SW480 (cell line): ENCODE measurements around the gene TOMM5.

ENCODE experiments used
- DNase-seq: peaks from one replicate; pipeline ENCODE4 v3.0.0-alpha.2; 2016; ENCODE audit warnings: low spot score

TOMM5 gene

DNA sequence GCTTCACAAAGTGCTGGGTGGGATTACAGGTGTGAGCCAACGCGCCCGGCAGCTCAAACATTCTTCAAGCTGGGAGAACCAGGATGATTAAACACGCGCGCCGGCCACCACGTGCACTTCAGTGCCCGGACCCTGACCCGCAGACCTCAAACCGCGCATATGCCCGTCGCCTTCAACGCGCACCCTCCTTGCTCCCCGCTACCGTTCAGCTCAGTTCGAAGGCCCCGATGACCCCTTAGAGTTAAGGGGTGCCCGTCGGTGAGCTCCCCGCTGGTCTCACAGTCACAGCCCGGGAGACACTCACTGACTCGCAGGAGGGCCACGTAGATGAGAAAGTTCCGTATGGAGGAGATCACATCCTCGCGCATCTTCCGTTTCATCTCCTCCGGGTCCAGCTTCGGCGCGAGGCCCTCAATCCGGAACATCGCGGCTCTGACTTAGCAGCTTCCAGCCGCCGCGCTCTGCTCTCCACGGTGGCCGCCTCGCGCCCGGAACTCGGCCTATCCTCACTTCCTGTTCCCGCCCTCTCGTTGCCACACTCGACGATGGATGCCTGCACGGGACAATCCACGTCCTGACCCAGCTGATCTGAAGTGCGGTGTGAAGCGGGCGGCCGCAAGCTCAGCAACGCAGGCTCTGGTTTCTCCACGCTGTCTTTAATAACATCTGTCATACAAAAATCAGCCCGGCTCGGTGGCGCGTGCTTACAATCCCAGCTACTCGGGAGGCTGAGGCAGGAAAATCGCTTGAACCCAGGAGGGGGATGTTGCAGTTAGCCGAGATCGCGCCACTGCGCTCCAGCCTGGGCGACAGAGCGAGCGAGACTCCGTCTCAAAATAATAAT is at the start of gene TOMM5:
TOMM5 (minus strand) TSS at position 490 of the 844 bp plus-strand sequence; CDS start at position 425, 65 bp downstream.
- DNase-seq, result peak; percentile 90

GRCh38 chr9:37641331-37641730 is 48.9 kb upstream of the TOMM5 start:
- DNase-seq, result no peak

DNA sequence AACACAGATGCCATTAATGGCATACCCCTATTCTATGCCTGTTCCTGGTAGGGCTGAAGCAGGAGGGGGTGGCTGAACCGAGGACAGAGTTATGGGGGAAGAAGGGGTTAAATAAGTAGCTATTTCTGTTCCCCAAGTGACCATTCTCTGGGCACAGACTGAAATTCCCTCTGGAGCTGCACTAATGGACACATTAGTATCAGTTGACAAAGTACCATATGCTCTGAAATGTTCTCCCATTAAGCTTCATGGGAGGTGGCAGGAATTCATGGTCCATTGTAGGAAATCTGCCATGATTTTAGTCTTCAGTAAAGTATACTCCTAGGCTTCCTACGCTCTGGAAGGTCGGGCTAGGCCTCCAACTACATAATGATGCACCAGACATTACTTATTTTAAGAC is 47.8 kb upstream of the TOMM5 start:
- no peak for DNase-seq

DNA sequence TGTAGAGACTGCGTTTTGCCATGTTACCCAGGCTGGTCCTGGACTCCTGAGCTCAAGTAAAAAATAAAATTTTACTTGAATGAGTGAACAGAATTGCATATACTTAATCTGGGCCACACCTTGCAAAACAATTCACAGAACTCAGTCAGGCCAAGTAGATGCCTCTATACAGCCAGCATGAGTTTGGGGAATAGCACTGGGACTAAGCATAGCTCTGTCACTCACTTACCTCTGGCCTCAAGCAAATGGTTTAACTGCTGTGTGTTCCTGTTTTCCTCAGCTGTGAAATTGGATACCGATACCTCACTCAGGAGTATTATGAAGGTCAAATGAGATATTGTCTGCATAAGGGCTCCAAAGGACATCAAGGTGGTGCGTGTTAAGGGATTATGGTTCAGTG is 47.4 kb upstream of the TOMM5 start:
- no peak for DNase-seq

DNA sequence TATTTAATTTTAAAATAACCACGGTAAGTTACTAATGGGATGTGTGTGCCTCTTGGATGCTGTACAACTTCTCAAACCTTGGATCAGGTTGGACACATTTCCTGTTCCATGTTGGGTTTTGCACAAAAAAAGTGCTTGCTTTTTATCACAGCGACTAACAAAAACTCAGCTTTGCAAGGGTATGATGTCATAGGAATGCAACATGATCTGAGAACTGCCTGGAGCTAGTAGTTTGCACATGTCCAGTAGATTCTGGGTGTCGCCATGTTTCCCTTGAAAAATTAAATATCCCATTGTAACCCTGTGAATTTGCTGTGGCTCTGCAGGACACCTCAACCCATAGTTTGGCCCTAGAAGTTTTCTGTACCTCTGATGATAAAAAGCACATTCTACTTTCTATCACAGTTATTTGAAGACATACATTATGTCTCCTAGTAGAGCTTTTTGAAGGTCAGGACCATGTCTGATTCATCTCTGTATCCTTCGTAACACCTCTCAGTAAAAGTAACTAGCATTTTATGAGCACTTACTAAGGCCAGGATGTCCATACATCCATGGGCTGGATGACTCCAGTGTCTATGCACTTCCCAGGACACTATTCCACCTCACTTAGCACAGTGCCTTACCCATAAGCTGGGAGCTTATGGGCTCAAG is 46.8 kb upstream of the TOMM5 start:
- DNase-seq, result no peak

GRCh38 chr9:37636511-37637448 is 44.4 kb upstream of the TOMM5 start:
- no peak for DNase-seq

GRCh38 chr9:37635808-37636207 is 43.4 kb upstream of the TOMM5 start:
- no peak for DNase-seq

DNA sequence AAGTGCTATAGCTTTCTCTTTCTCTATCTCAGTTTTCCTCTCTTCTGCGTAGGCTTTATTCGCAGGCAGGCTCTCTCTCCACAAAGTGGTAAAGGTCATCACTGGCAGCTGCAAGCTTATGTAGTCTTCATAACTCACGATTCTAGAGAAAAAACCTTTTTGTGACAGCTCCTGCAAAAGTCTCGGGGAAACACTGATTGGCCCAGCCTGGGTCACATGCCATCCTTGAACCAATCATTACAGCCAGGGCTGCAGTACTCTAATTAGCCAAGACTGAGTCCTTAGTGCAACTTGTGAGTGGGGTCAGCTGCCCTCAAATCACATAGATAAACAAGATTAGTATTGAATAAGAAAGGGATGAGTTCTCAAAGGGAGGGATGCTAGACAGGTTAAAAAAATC is 40.1 kb upstream of the TOMM5 start:
- DNase-seq, result no peak

DNA sequence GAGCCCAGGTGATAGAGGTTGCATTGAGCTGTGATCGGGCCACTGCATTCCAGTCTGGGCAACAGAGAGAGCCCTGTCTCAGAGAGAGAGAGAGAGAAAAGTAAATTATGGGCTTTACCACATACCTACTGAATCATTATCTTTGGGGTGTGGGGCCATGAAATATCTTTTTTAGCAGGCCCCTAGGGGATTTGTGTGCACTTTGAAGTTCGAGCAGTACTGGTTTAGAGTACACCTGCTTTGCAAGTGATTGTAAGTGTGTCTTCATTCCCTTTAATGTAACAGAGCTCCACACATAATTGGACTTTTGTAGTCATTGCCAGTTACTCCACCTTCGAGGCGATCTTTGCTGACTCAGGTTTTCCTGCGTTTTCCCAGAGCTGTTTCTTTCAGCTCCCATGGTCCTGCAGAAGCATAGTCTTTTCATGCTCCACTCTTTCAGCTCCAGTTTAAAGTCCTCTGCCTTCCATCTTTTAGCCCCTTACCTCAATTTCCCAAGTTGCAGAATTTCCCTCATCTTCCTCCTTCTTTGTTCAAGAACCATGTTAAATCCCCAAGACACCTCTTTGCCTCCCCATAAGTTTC is 34.4 kb upstream of the TOMM5 start:
- DNase-seq, result peak; percentile 85

GRCh38 chr9:37625758-37626147 is 33.4 kb upstream of the TOMM5 start:
- DNase-seq, result no peak

DNA sequence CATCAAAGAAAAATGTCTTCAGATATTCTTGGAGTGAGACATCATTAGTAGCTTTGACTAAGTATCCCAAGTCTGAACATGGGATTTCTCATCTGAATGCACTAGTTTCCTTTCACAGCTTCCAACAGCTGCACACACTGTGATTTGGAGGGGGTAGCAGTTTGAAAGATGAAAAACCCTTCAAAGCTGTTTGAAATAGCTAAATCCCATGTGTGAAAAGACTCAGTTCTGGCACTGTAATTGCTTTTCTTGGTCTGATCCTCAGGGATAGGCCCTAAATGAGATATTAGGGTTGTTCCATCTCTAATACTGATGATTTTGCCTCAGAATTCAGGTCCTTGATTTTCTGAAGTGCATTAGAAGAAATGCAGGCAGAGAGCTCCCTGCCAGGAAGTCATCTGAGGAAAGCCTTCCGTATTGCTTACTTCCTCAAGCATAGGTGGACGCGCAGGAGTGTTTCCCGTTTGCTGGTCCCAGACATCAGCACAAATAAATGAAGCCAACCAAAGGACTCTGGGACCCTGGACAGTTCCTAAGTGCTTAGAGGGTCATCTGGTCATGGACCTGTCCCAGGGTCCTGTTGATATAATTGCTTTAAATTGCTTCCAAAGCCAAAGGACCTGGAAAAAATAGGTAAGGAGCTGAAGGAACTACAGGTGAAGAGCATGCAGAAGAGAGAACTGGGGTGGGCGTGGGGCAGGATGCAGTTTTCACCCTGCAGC is 32.8 kb upstream of the TOMM5 start:
- no peak for DNase-seq

- no peak for DNase-seq
Measured at GRCh38 chr9:37624073-37624472, 31.7 kb upstream of the TOMM5 start.

DNA sequence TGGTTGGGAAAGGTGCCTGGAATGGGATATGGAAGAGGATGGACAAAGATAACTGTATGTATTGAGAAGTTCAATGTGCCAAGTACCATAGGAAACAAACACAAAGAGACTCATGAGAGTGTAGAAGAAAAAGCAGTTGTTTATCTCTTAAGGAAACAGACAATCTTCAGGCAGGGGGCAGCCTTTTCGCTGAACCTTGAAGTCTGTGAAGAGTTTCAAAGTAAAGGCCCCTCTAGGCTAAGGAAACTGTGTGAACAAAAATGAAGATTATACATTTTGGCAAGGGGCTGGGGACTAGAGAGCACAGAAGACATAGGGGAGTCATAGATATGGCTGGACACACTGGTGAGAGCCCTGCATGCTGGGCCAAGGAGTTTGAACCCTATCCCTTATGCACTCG is 30.9 kb upstream of the TOMM5 start:
- DNase-seq, result no peak

DNA sequence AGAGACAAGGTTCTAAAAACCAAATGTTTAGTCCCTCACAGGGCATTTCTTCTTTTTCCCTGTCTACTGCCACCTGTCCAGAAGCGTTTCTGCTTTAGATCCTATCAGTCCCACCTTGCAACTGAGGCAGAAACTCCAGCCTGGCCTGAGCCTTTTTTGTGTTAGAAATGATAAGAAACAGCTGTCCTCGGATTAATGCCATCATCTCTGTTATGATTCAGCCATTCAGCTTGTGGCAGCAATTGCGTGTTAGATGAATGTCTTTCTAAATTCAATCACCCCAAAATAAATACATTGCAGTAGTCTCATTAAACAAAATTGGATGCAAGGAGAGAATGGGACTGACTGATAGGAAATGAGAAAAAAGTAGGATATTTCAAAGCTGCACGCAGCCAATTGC is 30.1 kb upstream of the TOMM5 start:
- DNase-seq, result no peak

GRCh38 chr9:37621273-37622121 is 29.1 kb upstream of the TOMM5 start:
- no peak for DNase-seq

DNA sequence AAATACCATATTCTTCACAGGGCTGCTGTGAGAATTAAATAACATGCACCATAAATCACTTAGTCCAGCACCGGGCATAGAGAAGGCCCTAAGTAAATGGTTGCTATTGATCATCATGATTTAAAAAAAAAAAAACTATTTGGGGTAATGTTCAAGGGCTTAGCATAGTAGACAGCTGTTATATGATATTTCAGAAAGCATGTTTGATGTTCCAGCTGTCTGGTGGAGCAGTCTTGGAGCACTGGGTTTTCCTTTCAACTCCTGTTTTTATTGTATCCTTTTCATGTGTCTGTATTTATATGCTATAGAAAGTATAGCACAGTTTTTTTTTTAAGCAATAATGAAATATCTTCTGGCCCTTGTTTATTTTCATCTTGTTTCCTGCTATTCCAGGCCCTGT is 28.0 kb upstream of the TOMM5 start:
- DNase-seq, result no peak

DNA sequence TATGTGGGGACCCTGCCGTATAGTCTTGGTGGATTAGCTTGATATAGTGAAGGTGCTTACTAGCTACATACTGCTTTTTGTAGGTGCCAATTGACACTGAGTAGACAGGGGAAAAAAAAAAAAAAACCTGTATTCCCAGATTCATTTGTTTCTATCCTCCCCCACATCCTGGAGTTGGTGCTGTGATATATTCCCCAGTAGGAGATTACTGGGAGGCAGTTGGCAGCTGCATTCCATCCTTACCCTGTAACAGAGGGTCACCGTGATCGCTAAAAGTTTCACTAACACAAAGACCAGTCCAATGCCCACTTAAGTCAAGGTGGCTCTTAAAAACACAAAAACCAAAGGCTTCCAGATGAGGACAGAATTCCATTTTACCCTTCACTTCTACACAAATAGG is 27.4 kb upstream of the TOMM5 start:
- DNase-seq, result no peak

GRCh38 chr9:37618817-37619216 is 26.4 kb upstream of the TOMM5 start:
- DNase-seq, result no peak

DNA sequence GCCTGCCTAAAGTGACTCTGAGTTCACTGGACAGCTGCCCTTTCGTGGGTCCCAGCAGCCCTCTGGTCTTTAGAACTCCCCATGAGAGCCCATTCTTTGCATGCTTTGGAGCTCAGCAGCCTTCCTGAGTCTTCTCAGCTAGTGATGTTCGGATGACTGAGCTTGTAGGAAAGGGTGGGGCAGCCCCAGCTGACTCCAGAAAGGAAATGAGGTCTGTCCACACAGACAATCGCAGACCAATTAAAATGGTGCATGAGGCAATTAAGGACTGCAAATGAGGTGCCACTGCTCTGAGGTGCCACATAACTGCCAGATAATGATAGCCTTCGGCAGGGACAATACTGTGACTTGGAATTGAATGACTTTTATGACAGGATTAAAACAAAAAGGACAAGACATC is 25.4 kb upstream of the TOMM5 start:
- peak; percentile 60 for DNase-seq

GRCh38 chr9:37617161-37617560 is 24.8 kb upstream of the TOMM5 start:
- no peak for DNase-seq

DNA sequence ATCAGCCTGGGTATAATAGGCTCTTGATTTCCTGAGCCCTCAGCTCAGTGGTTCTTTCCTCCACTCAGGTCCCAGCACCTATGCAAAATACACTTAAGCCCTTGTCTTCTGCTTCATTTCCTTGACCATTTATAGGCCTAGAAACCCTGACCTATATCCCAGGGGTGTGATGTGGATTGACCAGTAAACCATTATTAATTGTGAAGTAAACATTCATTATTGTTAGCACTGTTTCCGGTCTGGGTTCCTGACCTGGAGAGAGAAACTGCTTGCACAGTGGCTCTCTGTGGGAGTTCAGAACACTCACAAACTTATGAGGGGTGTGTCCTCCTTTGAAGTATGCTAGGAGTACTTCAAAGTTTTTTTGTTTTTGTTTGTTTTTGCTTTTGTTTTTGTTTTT is 19.6 kb upstream of the TOMM5 start:
- peak; percentile 67 for DNase-seq
